ENCODE results near the gene NUDT13.
A peak's percentile ranks its signal among the peaks of the same experiment; 100 is the strongest.

NUDT13 gene

DNA sequence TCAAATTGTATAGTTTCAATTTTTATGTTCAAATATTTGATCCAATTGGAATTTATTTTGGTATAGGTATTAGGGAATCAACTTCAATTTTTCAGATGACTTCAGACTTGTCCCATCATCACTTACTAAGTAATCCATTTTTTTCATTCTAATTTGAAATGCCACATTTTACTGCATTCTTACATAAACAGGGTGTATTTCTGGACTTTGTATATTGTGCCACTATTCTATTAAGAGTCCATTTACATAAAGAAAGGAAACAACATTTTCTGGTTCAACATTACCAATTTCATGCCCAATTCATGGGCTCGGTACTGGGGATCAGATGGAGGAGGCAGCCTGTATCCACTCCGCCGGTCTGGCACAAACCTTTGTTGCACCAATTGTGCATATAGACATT lies 41.8 kb downstream of the NUDT13 start:
- TF ChIP-seq POLR2A (IDR thresholded peaks at IDR 0.05; ENCODE audit: low read depth, low read length) = no peak
- TF ChIP-seq TAF1 (IDR thresholded peaks at IDR 0.05; ENCODE audit: borderline replicate concordance, low read depth, low read length) = no peak
- no peak for TF ChIP-seq POLR2AphosphoS5 (IDR thresholded peaks at IDR 0.05; ENCODE audit: low read depth, low read length)
- DNase-seq (ENCODE audit: insufficient read length) (no peak), FAIRE-seq (no peak)

DNA sequence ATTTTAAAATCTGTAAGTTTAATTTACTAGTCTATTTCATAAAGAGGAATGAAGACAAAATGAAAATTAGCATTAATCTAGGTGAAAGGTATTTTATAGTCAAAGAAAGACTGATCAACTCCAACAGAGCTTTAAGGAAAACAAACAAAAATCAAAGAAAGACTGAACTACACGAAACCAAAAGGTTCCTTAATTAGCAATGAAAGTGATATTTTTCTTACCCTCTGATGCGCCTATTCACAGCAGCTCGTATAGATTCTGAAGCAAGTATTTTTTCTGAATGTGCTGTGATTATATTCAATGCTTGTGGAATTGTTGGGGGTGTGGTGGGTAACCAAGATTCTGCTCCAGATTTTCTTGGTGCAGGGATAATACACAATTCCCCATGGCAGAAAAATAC lies 45.8 kb downstream of the NUDT13 start:
- no peak for DNase-seq (ENCODE audit: insufficient read length)
- no peak for FAIRE-seq
- TF ChIP-seq TAF1 (IDR thresholded peaks at IDR 0.05; ENCODE audit: borderline replicate concordance, low read depth, low read length) (no peak), POLR2AphosphoS5 (IDR thresholded peaks at IDR 0.05; ENCODE audit: low read depth, low read length) (no peak), POLR2A (IDR thresholded peaks at IDR 0.05; ENCODE audit: low read depth, low read length) (no peak)

- FAIRE-seq = peak; percentile 9
- TF ChIP-seq TAF1 (IDR thresholded peaks at IDR 0.05; ENCODE audit: borderline replicate concordance, low read depth, low read length) (no peak), POLR2AphosphoS5 (IDR thresholded peaks at IDR 0.05; ENCODE audit: low read depth, low read length) (no peak), POLR2A (IDR thresholded peaks at IDR 0.05; ENCODE audit: low read depth, low read length) (no peak)
- peak; percentile 25 for DNase-seq (ENCODE audit: insufficient read length)
Observed at GRCh38 chr10:73159038-73159648, 48.9 kb downstream of the NUDT13 start.

- no peak for TF ChIP-seq POLR2AphosphoS5 (IDR thresholded peaks at IDR 0.05; ENCODE audit: low read depth, low read length)
- TF ChIP-seq TAF1 (IDR thresholded peaks at IDR 0.05; ENCODE audit: borderline replicate concordance, low read depth, low read length) = no peak
- no peak for TF ChIP-seq POLR2A (IDR thresholded peaks at IDR 0.05; ENCODE audit: low read depth, low read length)
- DNase-seq (ENCODE audit: insufficient read length) (no peak), FAIRE-seq (no peak)
Observed at GRCh38 chr10:73161079-73161478, 50.8 kb downstream of the NUDT13 start.

- TF ChIP-seq POLR2A (IDR thresholded peaks at IDR 0.05; ENCODE audit: low read depth, low read length) = no peak
- TF ChIP-seq POLR2AphosphoS5 (IDR thresholded peaks at IDR 0.05; ENCODE audit: low read depth, low read length) = no peak
- no peak for TF ChIP-seq TAF1 (IDR thresholded peaks at IDR 0.05; ENCODE audit: borderline replicate concordance, low read depth, low read length)
- DNase-seq (ENCODE audit: insufficient read length) (no peak), FAIRE-seq (peak; percentile 53)
Observed at GRCh38 chr10:73161662-73162061, 51.4 kb downstream of the NUDT13 start.

DNA sequence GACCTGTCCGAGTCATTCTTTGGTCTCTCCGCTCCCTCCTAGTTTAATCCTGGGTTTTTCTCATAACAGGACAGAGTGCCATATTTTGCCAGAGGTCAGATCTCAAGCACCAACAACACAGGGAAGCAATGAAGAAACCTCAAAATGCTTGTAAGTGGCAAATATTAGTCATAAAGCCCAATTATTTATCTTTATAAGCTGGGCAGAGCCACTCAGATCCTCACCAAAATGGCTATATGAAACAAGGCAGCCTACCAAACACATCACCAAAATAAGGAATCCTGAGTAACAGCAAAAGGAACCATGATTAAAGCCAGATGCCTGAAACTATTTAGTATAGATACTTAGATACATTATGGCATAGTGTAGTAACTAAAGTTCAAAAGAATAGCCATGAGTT lies 52.8 kb downstream of the NUDT13 start:
- no peak for FAIRE-seq
- no peak for DNase-seq (ENCODE audit: insufficient read length)
- TF ChIP-seq TAF1 (IDR thresholded peaks at IDR 0.05; ENCODE audit: borderline replicate concordance, low read depth, low read length) (no peak), POLR2AphosphoS5 (IDR thresholded peaks at IDR 0.05; ENCODE audit: low read depth, low read length) (no peak), POLR2A (IDR thresholded peaks at IDR 0.05; ENCODE audit: low read depth, low read length) (no peak)

GRCh38 chr10:73166972-73167371 lies 56.7 kb downstream of the NUDT13 start:
- no peak for DNase-seq (ENCODE audit: insufficient read length)
- FAIRE-seq = no peak
- TF ChIP-seq TAF1 (IDR thresholded peaks at IDR 0.05; ENCODE audit: borderline replicate concordance, low read depth, low read length) (no peak), POLR2A (IDR thresholded peaks at IDR 0.05; ENCODE audit: low read depth, low read length) (no peak), POLR2AphosphoS5 (IDR thresholded peaks at IDR 0.05; ENCODE audit: low read depth, low read length) (no peak)

DNA sequence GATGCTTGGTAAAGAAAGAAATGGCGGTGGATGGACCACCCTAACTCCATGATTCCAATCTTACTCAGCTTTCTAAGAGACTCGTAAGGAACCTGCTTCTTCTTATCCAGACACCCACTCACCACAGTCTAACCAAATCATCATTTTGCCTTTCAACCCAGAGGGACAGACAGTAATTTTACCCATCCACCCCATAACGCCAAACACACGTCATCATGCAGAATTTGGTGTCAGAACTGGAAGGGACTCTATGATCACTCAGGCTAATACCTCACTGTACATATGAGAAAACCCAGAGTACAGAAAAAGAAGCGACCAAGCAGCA lies 57.2 kb downstream of the NUDT13 start:
- TF ChIP-seq POLR2AphosphoS5 (IDR thresholded peaks at IDR 0.05; ENCODE audit: low read depth, low read length) = no peak
- no peak for TF ChIP-seq POLR2A (IDR thresholded peaks at IDR 0.05; ENCODE audit: low read depth, low read length)
- no peak for TF ChIP-seq TAF1 (IDR thresholded peaks at IDR 0.05; ENCODE audit: borderline replicate concordance, low read depth, low read length)
- FAIRE-seq (no peak), DNase-seq (ENCODE audit: insufficient read length) (no peak)

GRCh38 chr10:73167783-73168464 lies 57.7 kb downstream of the NUDT13 start, which contains the start of the genes ECD and FAM149B1:
TSS of gene ECD (minus strand) at chr10:73168008. CDS start at chr10:73163937, 4,071 bp downstream.
TSS of gene FAM149B1 (plus strand) at chr10:73168119. CDS start at chr10:73168340, 221 bp downstream.
- DNase-seq (ENCODE audit: insufficient read length) (peak; percentile 85), FAIRE-seq (peak; percentile 99)
- peak; percentile 91 for TF ChIP-seq POLR2AphosphoS5 (IDR thresholded peaks at IDR 0.05; ENCODE audit: low read depth, low read length)
- TF ChIP-seq TAF1 (IDR thresholded peaks at IDR 0.05; ENCODE audit: borderline replicate concordance, low read depth, low read length) = peak; percentile 72; the same call in 1 of the 2 replicates
- peak; percentile 93 for TF ChIP-seq POLR2A (IDR thresholded peaks at IDR 0.05; ENCODE audit: low read depth, low read length)

DNA sequence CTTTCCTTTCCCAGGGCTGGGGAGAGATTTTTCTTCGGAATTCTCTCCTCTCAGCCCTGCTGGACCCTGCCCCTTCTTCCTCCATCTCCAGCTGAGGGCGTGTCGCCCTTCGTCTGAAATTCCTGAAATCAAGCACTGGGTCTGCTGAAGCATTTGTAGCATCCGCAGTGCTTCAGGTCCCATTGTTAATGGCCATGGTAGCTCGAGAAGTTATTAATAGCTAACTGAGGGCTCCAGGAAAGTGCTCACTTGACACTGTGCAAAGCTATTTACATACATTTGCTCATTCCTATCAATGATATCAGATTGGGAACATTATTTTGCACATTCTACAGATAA lies 58.2 kb downstream of the NUDT13 start:
- TF ChIP-seq POLR2A (IDR thresholded peaks at IDR 0.05; ENCODE audit: low read depth, low read length) (no peak), TAF1 (IDR thresholded peaks at IDR 0.05; ENCODE audit: borderline replicate concordance, low read depth, low read length) (no peak), POLR2AphosphoS5 (IDR thresholded peaks at IDR 0.05; ENCODE audit: low read depth, low read length) (no peak)
- FAIRE-seq (no peak), DNase-seq (ENCODE audit: insufficient read length) (no peak)

GRCh38 chr10:73169320-73169719 lies 59.1 kb downstream of the NUDT13 start:
- TF ChIP-seq POLR2A (IDR thresholded peaks at IDR 0.05; ENCODE audit: low read depth, low read length) = no peak
- no peak for TF ChIP-seq POLR2AphosphoS5 (IDR thresholded peaks at IDR 0.05; ENCODE audit: low read depth, low read length)
- no peak for TF ChIP-seq TAF1 (IDR thresholded peaks at IDR 0.05; ENCODE audit: borderline replicate concordance, low read depth, low read length)
- DNase-seq (ENCODE audit: insufficient read length) = no peak
- FAIRE-seq = no peak

DNA sequence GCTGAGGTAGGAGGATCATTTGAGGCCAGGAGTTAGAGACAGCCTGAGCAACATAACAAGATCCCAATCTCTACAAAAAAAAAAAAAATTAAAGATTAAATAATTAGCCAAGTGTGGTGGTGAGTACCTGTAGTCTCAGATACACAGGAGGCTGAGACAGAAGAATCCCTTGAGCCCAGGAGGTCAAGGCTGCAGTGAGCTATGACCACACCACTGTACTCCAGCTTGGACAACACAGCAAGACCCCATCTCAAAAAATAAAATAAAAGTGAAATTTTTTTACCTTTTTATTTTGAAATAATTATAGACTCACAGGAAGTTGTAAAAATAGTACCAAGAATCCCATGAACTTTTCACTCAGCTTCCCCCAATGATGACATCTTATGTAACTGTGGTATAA lies 62.6 kb downstream of the NUDT13 start:
- no peak for DNase-seq (ENCODE audit: insufficient read length)
- FAIRE-seq = no peak
- TF ChIP-seq TAF1 (IDR thresholded peaks at IDR 0.05; ENCODE audit: borderline replicate concordance, low read depth, low read length) (no peak), POLR2AphosphoS5 (IDR thresholded peaks at IDR 0.05; ENCODE audit: low read depth, low read length) (no peak), POLR2A (IDR thresholded peaks at IDR 0.05; ENCODE audit: low read depth, low read length) (no peak)
